PC-3 (cell line): ENCODE results near the gene EFNA5. TPM values are rescaled to one million over a fixed set of nuclear protein-coding genes. Genes with fewer than 3 reads are reported as not detected.
A peak's percentile ranks its signal among the peaks of the same experiment; 100 is the strongest.

Experiments
- ATAC-seq: fragments of 200-7000 bp; cut with Tn5 transposase; 2 replicates; pipeline ENCODE4 v1.9.1; 2020; ENCODE audit warnings: mild to moderate bottlenecking, moderate library complexity
- BruUV-seq: library from RNA; stranded (reverse); fragments of 400-500 nt; replicated peaks from 2 replicates; lab custom pipeline; 2021; lab: Mats Ljungman, UMichigan
- CTCF ChIA-PET: fragments of 300-600 bp; sonication (Branson Sonifier 250); formaldehyde crosslinking; loops from one replicate; lab custom pipeline; 2022; ENCODE audit warnings: antibody characterized with exemption; lab: Charles Lee
- POLR2A ChIA-PET: fragments of 300-600 bp; sonication (Branson Sonifier 250); formaldehyde crosslinking; loops from one replicate; lab custom pipeline; 2022; ENCODE audit warnings: antibody characterized with exemption; ENCODE audit not compliant: unreplicated experiment; lab: Charles Lee
- DNase-seq: peaks from one replicate; pipeline ENCODE4 v3.0.0-alpha.2; 2015
- H2AFZ ChIP-seq: fragments of 300-600 bp; sonication (generic); 2 replicates; pipeline ENCODE4 v1.6.0; 2016; ENCODE audit warnings: antibody characterized with exemption, low read length
- H3F3A ChIP-seq: fragments of 300-600 bp; sonication (generic); one replicate; pipeline ENCODE4 v1.6.0; 2017; ENCODE audit warnings: antibody characterized with exemption, low read length, control low read depth, mild to moderate bottlenecking; ENCODE audit not compliant: unreplicated experiment
- H3K27ac ChIP-seq: fragments of 300-600 bp; sonication (generic); 2 replicates; pipeline ENCODE4 v1.5.1; 2016; ENCODE audit warnings: mild to moderate bottlenecking, low read length
- H3K27me3 ChIP-seq: fragments of 300-600 bp; sonication (generic); 2 replicates; pipeline ENCODE4 v1.6.1; 2016; ENCODE audit warnings: low read length, mixed read lengths
- H3K36me3 ChIP-seq: fragments of 300-600 bp; sonication (generic); 2 replicates; pipeline ENCODE4 v1.6.1; 2016; ENCODE audit warnings: low read depth, mixed run types, low read length, mixed read lengths
- H3K4me1 ChIP-seq: fragments of 300-600 bp; sonication (generic); 2 replicates; pipeline ENCODE4 v1.5.1; 2016; ENCODE audit warnings: low read length; ENCODE audit not compliant: insufficient read depth
- H3K4me2 ChIP-seq: fragments of 300-600 bp; sonication (generic); 2 replicates; pipeline ENCODE4 v1.6.0; 2016; ENCODE audit warnings: low read length
- H3K4me3 ChIP-seq: fragments of 300-600 bp; sonication (generic); 2 replicates; pipeline ENCODE4 v1.5.1; 2016; ENCODE audit warnings: mild to moderate bottlenecking, low read length, mixed read lengths
- H3K79me2 ChIP-seq: fragments of 300-600 bp; sonication (generic); 2 replicates; pipeline ENCODE4 v1.6.1; 2017; ENCODE audit warnings: low read length, mixed read lengths
- H3K9ac ChIP-seq: fragments of 300-600 bp; sonication (generic); 2 replicates; pipeline ENCODE4 v1.6.0; 2016; ENCODE audit warnings: mild to moderate bottlenecking, low read length
- H3K9me2 ChIP-seq: fragments of 300-600 bp; sonication (generic); replicated peaks from 2 replicates; pipeline ENCODE4 v1.6.1; 2016; ENCODE audit warnings: mixed run types, low read length, mixed read lengths
- H3K9me3 ChIP-seq: fragments of 300-600 bp; sonication (generic); 2 replicates; pipeline ENCODE4 v1.6.1; 2016; ENCODE audit warnings: low read length, mixed read lengths
- H4K20me1 ChIP-seq: fragments of 300-600 bp; sonication (generic); 2 replicates; pipeline ENCODE4 v1.6.1; 2016; ENCODE audit warnings: low read length, mixed read lengths
- EZH2 ChIP-seq: fragments of 300-600 bp; sonication (generic); IDR thresholded peaks from one replicate; pipeline ENCODE4 v1.6.1; 2017; ENCODE audit warnings: antibody characterized with exemption, mild to moderate bottlenecking, low read length; ENCODE audit not compliant: unreplicated experiment
- EZH2phosphoT487 ChIP-seq: fragments of 300-600 bp; sonication (generic); IDR thresholded peaks from 2 replicates; pipeline ENCODE4 v1.6.1; 2018; ENCODE audit warnings: mild to moderate bottlenecking, antibody characterized with exemption, low read length, borderline replicate concordance
- intact Hi-C: fragments of 100-400 bp; cut with micrococcal nuclease; formaldehyde crosslinking; loops from 2 replicates; pipeline ENCODE4 v1.9.0; 2023
- total RNA-seq: library from RNA; depleted of rRNA; stranded (reverse); fragments of >200 nt; gene quantifications from 2 replicates; pipeline ENCODE4 v1.2.3, GENCODE V29; 2014
- TF ChIP-seq, protein P1 (sequence below): fragments of 300-600 bp; sonication (generic); conservative IDR thresholded peaks from 2 replicates; pipeline ENCODE4 v1.5.1; 2017; ENCODE audit warnings: antibody characterized with exemption, low read depth, mild to moderate bottlenecking, low read length

The EFNA5 gene
- total RNA-seq, 1 experiment from 2014 or later, result 5.4 TPM

- no peak for ATAC-seq
- H3K27ac ChIP-seq, result no peak overlapping the region
- H2AFZ ChIP-seq, result no peak overlapping the region
- no peak for TF ChIP-seq EZH2
- no peak for TF ChIP-seq EZH2phosphoT487
- TF ChIP-seq, protein P1, sequence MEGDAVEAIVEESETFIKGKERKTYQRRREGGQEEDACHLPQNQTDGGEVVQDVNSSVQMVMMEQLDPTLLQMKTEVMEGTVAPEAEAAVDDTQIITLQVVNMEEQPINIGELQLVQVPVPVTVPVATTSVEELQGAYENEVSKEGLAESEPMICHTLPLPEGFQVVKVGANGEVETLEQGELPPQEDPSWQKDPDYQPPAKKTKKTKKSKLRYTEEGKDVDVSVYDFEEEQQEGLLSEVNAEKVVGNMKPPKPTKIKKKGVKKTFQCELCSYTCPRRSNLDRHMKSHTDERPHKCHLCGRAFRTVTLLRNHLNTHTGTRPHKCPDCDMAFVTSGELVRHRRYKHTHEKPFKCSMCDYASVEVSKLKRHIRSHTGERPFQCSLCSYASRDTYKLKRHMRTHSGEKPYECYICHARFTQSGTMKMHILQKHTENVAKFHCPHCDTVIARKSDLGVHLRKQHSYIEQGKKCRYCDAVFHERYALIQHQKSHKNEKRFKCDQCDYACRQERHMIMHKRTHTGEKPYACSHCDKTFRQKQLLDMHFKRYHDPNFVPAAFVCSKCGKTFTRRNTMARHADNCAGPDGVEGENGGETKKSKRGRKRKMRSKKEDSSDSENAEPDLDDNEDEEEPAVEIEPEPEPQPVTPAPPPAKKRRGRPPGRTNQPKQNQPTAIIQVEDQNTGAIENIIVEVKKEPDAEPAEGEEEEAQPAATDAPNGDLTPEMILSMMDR, result no peak
- no peak overlapping the region for H3K4me3 ChIP-seq
- intact Hi-C loops, result no loop called here
- H3K4me1 ChIP-seq, result peaks cover 12% of the 10 kb centered on the region
- CTCF ChIA-PET, result no interaction called here
- H3K9me2 ChIP-seq, result no peaks in the 10 kb centered on the region
- H3F3A ChIP-seq, result no peaks in the 10 kb centered on the region
- no peaks in the 10 kb centered on the region for H3K9me3 ChIP-seq
- POLR2A ChIA-PET, result no interaction called here
- H3K36me3 ChIP-seq, result no peaks in the 10 kb centered on the region
- no peaks in the 10 kb centered on the region for H4K20me1 ChIP-seq
- H3K4me2 ChIP-seq, result no peak overlapping the region
- H3K27me3 ChIP-seq, result no peaks in the 10 kb centered on the region
- peak; percentile 43 for DNase-seq
- no peak overlapping the region for H3K9ac ChIP-seq
- BruUV-seq, result no TSS peak
- no peaks in the 10 kb centered on the region for H3K79me2 ChIP-seq
Observed at GRCh38 chr5:107590686-107591085, 80.1 kb downstream of the EFNA5 start.

- no peaks in the 10 kb centered on the region for H3F3A ChIP-seq
- H3K4me3 ChIP-seq, result no peak overlapping the region
- no peaks in the 10 kb centered on the region for H3K9me2 ChIP-seq
- H4K20me1 ChIP-seq, result no peaks in the 10 kb centered on the region
- DNase-seq (no peak), ATAC-seq (no peak)
- no TSS peak for BruUV-seq
- ChIA-PET POLR2A (no interaction called here), CTCF (no interaction called here)
- H3K9me3 ChIP-seq, result no peaks in the 10 kb centered on the region
- no peaks in the 10 kb centered on the region for H3K79me2 ChIP-seq
- TF ChIP-seq, protein P1, result no peak
- TF ChIP-seq EZH2 (no peak), EZH2phosphoT487 (no peak)
- no peak overlapping the region for H3K4me2 ChIP-seq
- H3K9ac ChIP-seq, result no peak overlapping the region
- H3K4me1 ChIP-seq, result peaks cover 9% of the 10 kb centered on the region
- H3K27me3 ChIP-seq, result no peaks in the 10 kb centered on the region
- intact Hi-C loops, result no loop called here
- no peak overlapping the region for H3K27ac ChIP-seq
- no peak overlapping the region for H2AFZ ChIP-seq
- no peaks in the 10 kb centered on the region for H3K36me3 ChIP-seq
Observed at GRCh38 chr5:107589520-107590193, 81.1 kb downstream of the EFNA5 start.

DNA sequence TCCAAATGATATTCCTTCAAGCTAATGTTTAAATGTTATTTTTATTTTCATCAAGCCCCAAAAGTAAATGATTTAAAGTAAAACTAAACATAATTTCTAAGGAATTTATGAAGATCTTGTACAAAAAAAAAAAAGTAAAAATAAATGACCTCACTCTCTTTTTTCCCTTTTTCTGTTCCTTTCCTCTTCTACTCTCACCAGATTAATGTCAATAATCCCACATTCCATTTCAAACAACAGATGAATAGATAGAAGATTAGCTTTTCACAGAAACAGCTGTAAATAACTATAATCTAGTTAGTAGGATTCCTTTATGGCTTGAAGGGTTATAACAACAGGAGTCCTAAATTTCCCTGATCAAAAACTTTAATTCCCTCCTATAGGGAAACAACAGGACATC is 88.1 kb downstream of the EFNA5 start:
- Histone ChIP-seq H3K4me2 (no peak overlapping the region), H3K9ac (no peak overlapping the region), H3K27me3 (no peaks in the 10 kb centered on the region), H3K9me3 (no peaks in the 10 kb centered on the region), H3K36me3 (no peaks in the 10 kb centered on the region), H3K4me1 (peaks cover 15% of the 10 kb centered on the region), H2AFZ (no peak overlapping the region), H3K79me2 (peaks cover 26% of the 10 kb centered on the region), H3K27ac (no peak overlapping the region), H4K20me1 (no peaks in the 10 kb centered on the region), H3F3A (peaks cover 3% of the 10 kb centered on the region), H3K4me3 (no peak overlapping the region), H3K9me2 (no peaks in the 10 kb centered on the region)
- intact Hi-C loops, result no loop called here
- ChIA-PET POLR2A (no interaction called here), CTCF (no interaction called here)
- no TSS peak for BruUV-seq
- TF ChIP-seq EZH2 (no peak), EZH2phosphoT487 (no peak)
- TF ChIP-seq, protein P1, result no peak
- no peak for DNase-seq
- no peak for ATAC-seq
